ENCODE results near the gene PANX3.

The PANX3 gene

GRCh38 chr11:124663861-124664260, 52.6 kb downstream of the PANX3 start:
- no peak overlapping the region for H3K4me3 ChIP-seq (replicated peaks; ENCODE audit: low read depth, low read length)
- DNase-seq (ENCODE audit: extremely low read depth, low read depth): no peak
- no peak for TF ChIP-seq CTCF (IDR thresholded peaks at IDR 0.05; ENCODE audit: low read depth, low read length, missing control alignments)

GRCh38 chr11:124667601-124668000, 56.4 kb downstream of the PANX3 start:
- TF ChIP-seq CTCF (IDR thresholded peaks at IDR 0.05; ENCODE audit: low read depth, low read length, missing control alignments): no peak
- DNase-seq (ENCODE audit: extremely low read depth, low read depth): no peak
- no peak overlapping the region for H3K4me3 ChIP-seq (replicated peaks; ENCODE audit: low read depth, low read length)

GRCh38 chr11:124669193-124669592, 58.0 kb downstream of the PANX3 start:
- peak; percentile 47 for TF ChIP-seq CTCF (IDR thresholded peaks at IDR 0.05; ENCODE audit: low read depth, low read length, missing control alignments)
- H3K4me3 ChIP-seq (replicated peaks; ENCODE audit: low read depth, low read length): no peak overlapping the region
- DNase-seq (ENCODE audit: extremely low read depth, low read depth): peak; percentile 44
